Measurements from ENCODE around the gene ZC3H13.

DNA sequence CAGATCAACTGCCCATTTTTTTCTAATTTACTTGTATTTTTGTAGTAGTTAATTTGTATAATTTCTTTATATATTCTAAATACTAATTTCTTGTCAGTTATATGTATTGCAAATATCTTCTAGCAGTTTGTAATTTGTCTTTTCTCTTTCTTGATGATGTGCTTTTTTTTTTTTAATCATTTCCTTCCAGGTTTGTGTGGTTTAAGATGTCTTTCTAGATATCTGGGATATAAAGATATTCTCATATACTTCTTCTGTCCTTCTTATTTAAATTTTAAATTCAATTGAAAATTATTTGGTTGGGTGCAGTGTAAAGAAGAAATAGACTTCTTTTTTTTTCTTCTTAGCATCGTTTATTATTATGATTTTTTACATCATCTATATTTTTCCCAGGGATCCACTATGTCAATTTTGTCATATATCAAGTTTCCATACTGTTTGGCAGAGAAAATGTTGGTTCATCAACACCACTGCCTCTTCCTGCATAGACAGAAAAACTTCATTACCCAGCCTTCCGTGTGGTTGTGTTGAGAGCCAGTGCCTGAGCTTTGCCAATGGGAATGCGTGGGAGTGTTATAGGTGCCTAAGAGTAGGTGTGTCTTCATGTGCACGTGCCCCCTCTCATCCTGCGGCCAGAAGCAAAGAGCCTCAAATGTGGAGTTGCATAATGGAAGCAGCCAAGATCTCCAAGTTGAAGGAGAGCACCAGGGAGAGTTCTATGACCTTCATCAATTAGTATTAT, 36.4 kb upstream of the ZC3H13 start:
- TF ChIP-seq, protein P1, sequence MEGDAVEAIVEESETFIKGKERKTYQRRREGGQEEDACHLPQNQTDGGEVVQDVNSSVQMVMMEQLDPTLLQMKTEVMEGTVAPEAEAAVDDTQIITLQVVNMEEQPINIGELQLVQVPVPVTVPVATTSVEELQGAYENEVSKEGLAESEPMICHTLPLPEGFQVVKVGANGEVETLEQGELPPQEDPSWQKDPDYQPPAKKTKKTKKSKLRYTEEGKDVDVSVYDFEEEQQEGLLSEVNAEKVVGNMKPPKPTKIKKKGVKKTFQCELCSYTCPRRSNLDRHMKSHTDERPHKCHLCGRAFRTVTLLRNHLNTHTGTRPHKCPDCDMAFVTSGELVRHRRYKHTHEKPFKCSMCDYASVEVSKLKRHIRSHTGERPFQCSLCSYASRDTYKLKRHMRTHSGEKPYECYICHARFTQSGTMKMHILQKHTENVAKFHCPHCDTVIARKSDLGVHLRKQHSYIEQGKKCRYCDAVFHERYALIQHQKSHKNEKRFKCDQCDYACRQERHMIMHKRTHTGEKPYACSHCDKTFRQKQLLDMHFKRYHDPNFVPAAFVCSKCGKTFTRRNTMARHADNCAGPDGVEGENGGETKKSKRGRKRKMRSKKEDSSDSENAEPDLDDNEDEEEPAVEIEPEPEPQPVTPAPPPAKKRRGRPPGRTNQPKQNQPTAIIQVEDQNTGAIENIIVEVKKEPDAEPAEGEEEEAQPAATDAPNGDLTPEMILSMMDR (IDR thresholded peaks at IDR 0.05): no peak
- no peak for TF ChIP-seq POLR2A (IDR thresholded peaks at IDR 0.05)

Measured in thyroid gland (tissue), 4 donors.